ENCODE measurements around the gene HMOX2. TPM values are rescaled to one million over a fixed set of nuclear protein-coding genes. Genes with fewer than 3 reads are reported as not detected.

HMOX2 gene
- total and polyA plus RNA-seq, 8 donors: 12.8 to 29.6 (median 19.8) TPM

DNA sequence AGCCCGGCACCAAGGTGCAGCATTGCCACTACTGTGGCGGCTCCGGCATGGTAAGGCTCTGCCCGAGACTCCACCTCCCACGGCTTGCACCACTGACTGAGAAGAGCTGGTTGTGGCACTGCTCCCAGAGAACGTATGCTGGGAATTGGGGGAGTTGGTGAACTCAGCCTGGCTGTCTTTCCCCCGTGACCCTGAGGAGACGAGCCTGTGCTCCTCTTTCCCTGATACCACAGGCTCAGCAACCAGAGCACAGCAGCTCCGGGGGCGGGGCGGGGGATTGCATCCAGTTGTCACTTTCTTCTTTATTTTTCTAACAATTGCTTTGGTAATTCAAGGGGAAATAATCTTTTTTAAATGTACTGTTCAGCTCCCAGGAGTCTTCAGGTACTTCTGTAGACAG lies 33.8 kb upstream of the HMOX2 start:
- 92% methylated on average over 11 of the region's 11 CpGs for WGBS, 2 donors
- H3K4me1 ChIP-seq: no peaks in the 10 kb centered on the region
- FAIRE-seq (no peak), DNase-seq (no peak), ATAC-seq (no peak)
- H3K36me3 ChIP-seq: peaks cover 0 to 82% (median 45%) of the 10 kb centered on the region in 3 donors
- no peaks in the 10 kb centered on the region for H3K9me3 ChIP-seq
- no peak overlapping the region for H3K27ac ChIP-seq
- TF ChIP-seq, protein P1, sequence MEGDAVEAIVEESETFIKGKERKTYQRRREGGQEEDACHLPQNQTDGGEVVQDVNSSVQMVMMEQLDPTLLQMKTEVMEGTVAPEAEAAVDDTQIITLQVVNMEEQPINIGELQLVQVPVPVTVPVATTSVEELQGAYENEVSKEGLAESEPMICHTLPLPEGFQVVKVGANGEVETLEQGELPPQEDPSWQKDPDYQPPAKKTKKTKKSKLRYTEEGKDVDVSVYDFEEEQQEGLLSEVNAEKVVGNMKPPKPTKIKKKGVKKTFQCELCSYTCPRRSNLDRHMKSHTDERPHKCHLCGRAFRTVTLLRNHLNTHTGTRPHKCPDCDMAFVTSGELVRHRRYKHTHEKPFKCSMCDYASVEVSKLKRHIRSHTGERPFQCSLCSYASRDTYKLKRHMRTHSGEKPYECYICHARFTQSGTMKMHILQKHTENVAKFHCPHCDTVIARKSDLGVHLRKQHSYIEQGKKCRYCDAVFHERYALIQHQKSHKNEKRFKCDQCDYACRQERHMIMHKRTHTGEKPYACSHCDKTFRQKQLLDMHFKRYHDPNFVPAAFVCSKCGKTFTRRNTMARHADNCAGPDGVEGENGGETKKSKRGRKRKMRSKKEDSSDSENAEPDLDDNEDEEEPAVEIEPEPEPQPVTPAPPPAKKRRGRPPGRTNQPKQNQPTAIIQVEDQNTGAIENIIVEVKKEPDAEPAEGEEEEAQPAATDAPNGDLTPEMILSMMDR (IDR thresholded peaks at IDR 0.05): no peak
- H3K4me3 ChIP-seq: no peak overlapping the region
- intact Hi-C loops (cut with DNase I): no loop called here
- no peaks in the 10 kb centered on the region for H3K27me3 ChIP-seq

DNA sequence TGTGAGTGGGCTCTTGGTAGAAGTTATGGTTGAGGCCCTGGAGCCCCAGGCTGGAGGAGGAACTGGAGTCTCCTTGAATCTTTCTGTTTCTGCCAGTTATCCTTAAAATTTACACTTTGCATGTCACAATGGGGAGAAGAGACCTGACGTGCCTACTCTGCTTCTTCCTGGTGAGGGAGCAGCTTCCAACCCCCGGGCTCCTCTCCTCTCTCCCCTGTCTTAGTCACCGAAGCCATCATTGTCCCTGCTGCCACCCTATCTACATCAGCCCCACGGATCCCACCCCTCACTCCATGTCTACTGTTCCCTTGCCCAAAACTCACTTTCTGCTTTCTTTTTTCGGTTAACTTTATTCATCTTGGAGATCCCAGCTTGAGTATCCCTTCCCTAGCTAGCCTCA lies 32.9 kb upstream of the HMOX2 start:
- intact Hi-C loops (cut with DNase I): no loop called here
- Histone ChIP-seq H3K36me3 (peaks cover 0 to 77% (median 43%) of the 10 kb centered on the region in 3 donors), H3K27me3 (no peaks in the 10 kb centered on the region), H3K9me3 (no peaks in the 10 kb centered on the region), H3K4me3 (no peak overlapping the region), H3K4me1 (no peaks in the 10 kb centered on the region), H3K27ac (no peak overlapping the region)
- no peak for ATAC-seq
- no peak for DNase-seq
- FAIRE-seq: no peak
- TF ChIP-seq, protein P1 (IDR thresholded peaks at IDR 0.05): no peak
- 78 to 83% methylated on average over 5 of the region's 5 CpGs for WGBS, 2 donors

- FAIRE-seq: no peak
Measured at GRCh38 chr16:4443986-4444385, 32.2 kb upstream of the HMOX2 start.

DNA sequence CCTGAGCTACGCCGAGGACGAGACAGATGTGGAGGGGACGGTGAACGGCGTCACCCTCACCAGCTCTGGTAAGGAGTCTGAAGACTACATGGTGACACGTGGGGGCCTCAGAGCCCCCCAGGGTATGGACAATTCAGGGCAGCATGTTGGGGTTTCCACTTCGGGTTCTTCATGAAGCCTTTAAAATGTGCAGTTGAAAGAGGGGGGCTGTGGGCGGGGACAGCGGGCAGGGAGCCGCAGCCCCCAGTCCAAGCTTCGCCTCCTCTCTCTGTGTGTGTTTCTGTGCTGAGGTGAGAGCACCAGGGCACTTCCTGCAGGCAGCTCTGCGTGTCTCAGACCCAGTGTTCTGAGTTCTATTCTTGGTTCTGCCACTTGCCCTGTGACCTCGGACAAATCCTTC lies 25.8 kb upstream of the HMOX2 start:
- WGBS, 2 donors: 93 to 97% methylated on average over 14 of the region's 14 CpGs
- ATAC-seq: no peak
- intact Hi-C loops (cut with DNase I): no loop called here
- no peaks in the 10 kb centered on the region for H3K27me3 ChIP-seq
- H3K27ac ChIP-seq: no peak overlapping the region
- H3K36me3 ChIP-seq: peaks cover under 1 to 62% (median 24%) of the 10 kb centered on the region in 3 donors
- no peak for DNase-seq
- TF ChIP-seq, protein P1 (IDR thresholded peaks at IDR 0.05): no peak
- no peak overlapping the region for H3K4me3 ChIP-seq
- H3K9me3 ChIP-seq: no peaks in the 10 kb centered on the region
- H3K4me1 ChIP-seq: no peaks in the 10 kb centered on the region
- FAIRE-seq: no peak

More at GRCh38 chr16:4443986-4444385, 32.2 kb upstream of the HMOX2 start:
- ATAC-seq (no peak), DNase-seq (no peak)
- intact Hi-C loops (cut with DNase I): no loop called here
- H3K4me1 ChIP-seq: no peaks in the 10 kb centered on the region
- H3K27ac ChIP-seq: no peak overlapping the region
- 90 to 92% methylated on average over 4 of the region's 4 CpGs for WGBS, 2 donors
- no peak overlapping the region for H3K4me3 ChIP-seq
- TF ChIP-seq, protein P1 (IDR thresholded peaks at IDR 0.05): no peak
- H3K36me3 ChIP-seq: peaks cover 0 to 82% (median 46%) of the 10 kb centered on the region in 3 donors
- no peaks in the 10 kb centered on the region for H3K9me3 ChIP-seq
- H3K27me3 ChIP-seq: no peaks in the 10 kb centered on the region

DNA sequence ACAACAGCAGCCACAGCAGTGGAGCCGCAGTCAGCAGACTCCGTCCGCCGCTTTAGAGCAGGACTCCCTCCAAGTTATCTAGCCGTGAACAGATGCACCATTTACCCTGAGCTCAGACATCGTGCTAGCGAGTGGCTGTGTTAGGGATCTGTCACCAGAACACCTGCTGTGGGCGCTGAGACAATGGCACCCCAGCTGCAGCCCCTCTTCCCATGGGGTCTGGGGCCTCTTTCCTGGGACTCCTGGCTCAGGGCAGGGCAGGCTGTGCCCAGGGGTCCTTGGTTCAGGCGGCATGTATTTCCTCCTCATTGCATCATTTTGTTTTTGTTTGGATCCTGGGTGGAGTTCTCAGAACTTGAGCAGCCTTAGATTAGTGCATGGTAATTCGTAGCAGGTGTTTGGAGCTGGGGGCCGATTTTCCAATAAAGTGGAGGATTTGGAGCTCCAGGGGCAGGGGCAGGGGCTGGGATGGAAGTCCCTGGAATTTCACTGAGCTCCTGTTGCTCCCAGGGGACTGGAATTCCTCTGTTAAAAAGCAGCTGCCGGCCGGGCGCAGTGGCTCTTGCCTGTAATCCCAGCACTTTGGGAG lies 25.2 kb upstream of the HMOX2 start:
- peaks cover 4 to 63% (median 29%) of the 10 kb centered on the region in 3 donors for H3K36me3 ChIP-seq
- H3K4me3 ChIP-seq: no peak overlapping the region
- no peak overlapping the region for H3K27ac ChIP-seq
- H3K27me3 ChIP-seq: no peaks in the 10 kb centered on the region
- ATAC-seq: no peak
- no peaks in the 10 kb centered on the region for H3K9me3 ChIP-seq
- TF ChIP-seq, protein P1 (IDR thresholded peaks at IDR 0.05): no peak
- no peaks in the 10 kb centered on the region for H3K4me1 ChIP-seq
- DNase-seq: no peak
- WGBS, 2 donors: 90 to 95% methylated on average over 14 of the region's 14 CpGs
- intact Hi-C loops (cut with DNase I): no loop called here
- no peak for FAIRE-seq

Data from pancreas (tissue), 10 donors.